ENCODE measurements around the gene OPN1MW.
"Not testable (repeated sequence)": the region's sequence is repeated elsewhere in the genome, so short reads cannot be mapped to it uniquely, and the experiment has no call there.

The OPN1MW gene

GRCh38 chrX:154211057-154211456, 28.7 kb downstream of the OPN1MW start:
- DNase-seq (ENCODE audit: low spot score) = not testable (repeated sequence)

GRCh38 chrX:154211499-154211898, 29.1 kb downstream of the OPN1MW start:
- not testable (repeated sequence) for DNase-seq (ENCODE audit: low spot score)

- not testable (repeated sequence) for DNase-seq (ENCODE audit: low spot score)
Observed at GRCh38 chrX:154219456-154219855, 37.1 kb downstream of the OPN1MW start, which contains the start of gene OPN1MW2. TSS of gene OPN1MW2 (plus strand) at chrX:154219756. CDS start at chrX:154219816, 60 bp downstream.

GRCh38 chrX:154225292-154225691, 42.9 kb downstream of the OPN1MW start:
- not testable (repeated sequence) for DNase-seq (ENCODE audit: low spot score)

GRCh38 chrX:154226706-154227105, 44.3 kb downstream of the OPN1MW start:
- not testable (repeated sequence) for DNase-seq (ENCODE audit: low spot score)

- DNase-seq (ENCODE audit: low spot score) = not testable (repeated sequence)
Observed at GRCh38 chrX:154231443-154231842, 49.0 kb downstream of the OPN1MW start.

- not testable (repeated sequence) for DNase-seq (ENCODE audit: low spot score)
Observed at GRCh38 chrX:154233620-154234019, 51.2 kb downstream of the OPN1MW start.

GRCh38 chrX:154238939-154239559, 56.7 kb downstream of the OPN1MW start:
- not testable (repeated sequence) for DNase-seq (ENCODE audit: low spot score)

GRCh38 chrX:154239982-154240503, 57.6 kb downstream of the OPN1MW start:
- not testable (repeated sequence) for DNase-seq (ENCODE audit: low spot score)

All from ecto neural progenitor cell (in vitro differentiated cells).